Measurements from ENCODE around the gene IGSF6. TPM values are rescaled to one million over a fixed set of nuclear protein-coding genes. Genes with fewer than 3 reads are reported as not detected.
A peak's percentile ranks its signal among the peaks of the same experiment; 100 is the strongest.

IGSF6 gene
- total and polyA plus RNA-seq, 2 of the 4 experiments (the other 2 are of a cell fraction): not detected

GRCh38 chr16:21626659-21627277, 25.6 kb downstream of the IGSF6 start:
- no peaks in the 10 kb centered on the region for H3K27me3 ChIP-seq (ENCODE audit: control insufficient read depth, insufficient read depth, low read length)
- no peak overlapping the region; the same call in 1 of the 2 replicates for H2BK120ac ChIP-seq (ENCODE audit: low read depth, low read length)
- no peaks in the 10 kb centered on the region for H4K20me1 ChIP-seq (ENCODE audit: insufficient read depth, low read length)
- DNase-seq (peak; percentile 88), ATAC-seq (ENCODE audit: low read depth) (peak; percentile 88)
- intact Hi-C loops (cut with micrococcal nuclease): no loop called here
- peak overlapping the region; percentile 10; the same call in 1 of the 2 replicates for H3K18ac ChIP-seq (ENCODE audit: low read depth, low read length)
- dilution Hi-C loops (cut with HindIII; ENCODE audit: low sequenced_read_pairs, unreplicated experiment): no loop called here
- H2AFZ ChIP-seq (replicated peaks; ENCODE audit: low read length, poor library complexity): no peak overlapping the region
- no CpG with 5 or more reads among the region's 6 CpGs for WGBS, 2 experiments (ENCODE audit: extremely low coverage in 2 of 2, insufficient read length in 1 of 2)
- peak overlapping the region; percentile 64 for H3K4me2 ChIP-seq (ENCODE audit: low read depth, low read length)
- peak overlapping the region; percentile 15; the same call in 1 of the 2 replicates for H3K23ac ChIP-seq (ENCODE audit: low read depth, low read length)
- in situ Hi-C loops (cut with MboI; ENCODE audit: low sequenced_read_pairs): no loop called here
- peak overlapping the region; percentile 1; the same call in 1 of the 2 replicates for H3K4ac ChIP-seq (ENCODE audit: low read depth, low read length)
- CTCF ChIA-PET: interaction anchor here (0.6 to 0.7 kb wide), 3 partner anchors 12 to 46 kb away, joined by 3 read pairs; no protein-coding TSS in a partner anchor
- H3K27ac ChIP-seq (ENCODE audit: insufficient read depth, low read length): peak overlapping the region; percentile 2; the same call in 1 of the 2 replicates
- no peak overlapping the region for H3K9ac ChIP-seq (ENCODE audit: low read depth, low read length)
- H2BK5ac ChIP-seq (ENCODE audit: low read depth, low read length, poor library complexity, severe bottlenecking): peak overlapping the region; percentile 68
- no peak overlapping the region for H3K56ac ChIP-seq (ENCODE audit: extremely low read depth, insufficient read depth, low read length)
- H3K79me1 ChIP-seq (ENCODE audit: low read depth in 1 of 2, low read length in 2 of 2): peaks cover 17 to 43% of the 10 kb centered on the region in 2 experiments
- H3K4me3 ChIP-seq (ENCODE audit: insufficient read depth, low read depth, low read length): no peak overlapping the region
- no peak overlapping the region for H4K91ac ChIP-seq (ENCODE audit: insufficient read depth, low read depth, low read length)
- H2AK5ac ChIP-seq (ENCODE audit: low read depth, low read length): no peak overlapping the region
- POLR2A ChIA-PET (ENCODE audit: unreplicated experiment): no interaction called here
- no peaks in the 10 kb centered on the region for H3K9me3 ChIP-seq (ENCODE audit: control insufficient read depth, insufficient read depth, low read length)
- H2BK15ac ChIP-seq (ENCODE audit: low read depth, low read length): no peak overlapping the region
- BruUV-seq (replicated peaks): no TSS peak
- H4K8ac ChIP-seq (ENCODE audit: low read depth in 2 of 2, low read length in 2 of 2): peak overlapping the region in 1 of 2 experiments; percentile 59; a peak in 2 of 4 replicates
- no peaks in the 10 kb centered on the region for H3K9me1 ChIP-seq (ENCODE audit: insufficient read depth, low read length)
- no peak overlapping the region; the same call in 1 of the 2 replicates for H4K5ac ChIP-seq (ENCODE audit: low read depth, low read length)
- H3K36me3 ChIP-seq (ENCODE audit: control insufficient read depth, insufficient read depth, low read length): peaks cover 11% of the 10 kb centered on the region
- H3K4me1 ChIP-seq (ENCODE audit: control insufficient read depth, insufficient read depth, low read length): peaks cover 4% of the 10 kb centered on the region; the same call in 1 of the 2 replicates
- H2AK9ac ChIP-seq (replicated peaks; ENCODE audit: low read depth, low read length, poor library complexity): no peak overlapping the region
- H3K14ac ChIP-seq (replicated peaks; ENCODE audit: low read depth, low read length): no peak overlapping the region; the same call in 1 of the 2 replicates
- TF ChIP-seq NFE2L2 (IDR thresholded peaks at IDR 0.05; ENCODE audit: low read depth, low read length) (peak; percentile 27; the same call in 1 of the 2 replicates), USF2 (IDR thresholded peaks at IDR 0.05; ENCODE audit: low read depth, low read length) (peak; percentile 49; the same call in 1 of the 2 replicates), CHD1 (IDR thresholded peaks at IDR 0.05; ENCODE audit: low read depth, low read length) (no peak), CEBPB (IDR thresholded peaks at IDR 0.05; ENCODE audit: low read depth, low read length) (peak; percentile 93), FOS (IDR thresholded peaks at IDR 0.05; ENCODE audit: low read depth, low read length) (peak; percentile 17; the same call in 1 of the 2 replicates), RCOR1 (IDR thresholded peaks at IDR 0.05; ENCODE audit: insufficient replicate concordance, low read length) (no peak)
- TF ChIP-seq, protein P1, sequence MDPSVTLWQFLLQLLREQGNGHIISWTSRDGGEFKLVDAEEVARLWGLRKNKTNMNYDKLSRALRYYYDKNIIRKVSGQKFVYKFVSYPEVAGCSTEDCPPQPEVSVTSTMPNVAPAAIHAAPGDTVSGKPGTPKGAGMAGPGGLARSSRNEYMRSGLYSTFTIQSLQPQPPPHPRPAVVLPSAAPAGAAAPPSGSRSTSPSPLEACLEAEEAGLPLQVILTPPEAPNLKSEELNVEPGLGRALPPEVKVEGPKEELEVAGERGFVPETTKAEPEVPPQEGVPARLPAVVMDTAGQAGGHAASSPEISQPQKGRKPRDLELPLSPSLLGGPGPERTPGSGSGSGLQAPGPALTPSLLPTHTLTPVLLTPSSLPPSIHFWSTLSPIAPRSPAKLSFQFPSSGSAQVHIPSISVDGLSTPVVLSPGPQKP (IDR thresholded peaks at IDR 0.05; ENCODE audit: borderline replicate concordance, low read depth, low read length): no peak
- H2BK20ac ChIP-seq (ENCODE audit: low read depth, low read length): no peak overlapping the region

Measured in IMR-90 (cell line).